ENCODE data around the gene PFKP.

PFKP gene

DNA sequence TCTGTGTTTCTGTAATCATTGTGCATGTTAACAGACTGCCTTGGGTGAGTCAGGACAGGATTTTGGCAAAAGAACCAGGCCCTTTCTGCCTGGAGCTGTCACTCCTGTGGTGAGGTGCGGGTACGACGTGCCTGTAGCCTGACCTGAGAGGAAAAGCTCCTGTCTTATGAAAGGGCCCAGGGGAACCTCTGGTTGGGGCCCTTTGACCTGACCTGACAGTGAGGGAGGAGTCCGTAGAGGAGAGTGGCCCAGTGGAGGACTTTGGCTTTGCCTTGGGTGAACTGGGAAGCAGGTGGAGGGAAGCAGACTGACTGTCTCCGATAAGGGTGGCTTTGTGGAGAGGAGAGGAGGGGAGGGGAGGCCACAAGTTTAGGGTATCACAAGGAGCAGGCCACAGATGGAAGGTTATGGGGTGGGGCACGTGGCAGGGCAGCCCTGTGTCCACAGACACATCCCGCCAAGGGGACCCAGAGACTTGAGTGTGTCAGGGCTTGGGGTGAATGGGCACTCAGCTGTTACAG is 6.9 kb downstream of the PFKP start:
- TF ChIP-seq, protein P1, sequence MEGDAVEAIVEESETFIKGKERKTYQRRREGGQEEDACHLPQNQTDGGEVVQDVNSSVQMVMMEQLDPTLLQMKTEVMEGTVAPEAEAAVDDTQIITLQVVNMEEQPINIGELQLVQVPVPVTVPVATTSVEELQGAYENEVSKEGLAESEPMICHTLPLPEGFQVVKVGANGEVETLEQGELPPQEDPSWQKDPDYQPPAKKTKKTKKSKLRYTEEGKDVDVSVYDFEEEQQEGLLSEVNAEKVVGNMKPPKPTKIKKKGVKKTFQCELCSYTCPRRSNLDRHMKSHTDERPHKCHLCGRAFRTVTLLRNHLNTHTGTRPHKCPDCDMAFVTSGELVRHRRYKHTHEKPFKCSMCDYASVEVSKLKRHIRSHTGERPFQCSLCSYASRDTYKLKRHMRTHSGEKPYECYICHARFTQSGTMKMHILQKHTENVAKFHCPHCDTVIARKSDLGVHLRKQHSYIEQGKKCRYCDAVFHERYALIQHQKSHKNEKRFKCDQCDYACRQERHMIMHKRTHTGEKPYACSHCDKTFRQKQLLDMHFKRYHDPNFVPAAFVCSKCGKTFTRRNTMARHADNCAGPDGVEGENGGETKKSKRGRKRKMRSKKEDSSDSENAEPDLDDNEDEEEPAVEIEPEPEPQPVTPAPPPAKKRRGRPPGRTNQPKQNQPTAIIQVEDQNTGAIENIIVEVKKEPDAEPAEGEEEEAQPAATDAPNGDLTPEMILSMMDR (IDR thresholded peaks at IDR 0.05; ENCODE audit: insufficient read depth, low read length) = no peak
- TF ChIP-seq, protein P2, sequence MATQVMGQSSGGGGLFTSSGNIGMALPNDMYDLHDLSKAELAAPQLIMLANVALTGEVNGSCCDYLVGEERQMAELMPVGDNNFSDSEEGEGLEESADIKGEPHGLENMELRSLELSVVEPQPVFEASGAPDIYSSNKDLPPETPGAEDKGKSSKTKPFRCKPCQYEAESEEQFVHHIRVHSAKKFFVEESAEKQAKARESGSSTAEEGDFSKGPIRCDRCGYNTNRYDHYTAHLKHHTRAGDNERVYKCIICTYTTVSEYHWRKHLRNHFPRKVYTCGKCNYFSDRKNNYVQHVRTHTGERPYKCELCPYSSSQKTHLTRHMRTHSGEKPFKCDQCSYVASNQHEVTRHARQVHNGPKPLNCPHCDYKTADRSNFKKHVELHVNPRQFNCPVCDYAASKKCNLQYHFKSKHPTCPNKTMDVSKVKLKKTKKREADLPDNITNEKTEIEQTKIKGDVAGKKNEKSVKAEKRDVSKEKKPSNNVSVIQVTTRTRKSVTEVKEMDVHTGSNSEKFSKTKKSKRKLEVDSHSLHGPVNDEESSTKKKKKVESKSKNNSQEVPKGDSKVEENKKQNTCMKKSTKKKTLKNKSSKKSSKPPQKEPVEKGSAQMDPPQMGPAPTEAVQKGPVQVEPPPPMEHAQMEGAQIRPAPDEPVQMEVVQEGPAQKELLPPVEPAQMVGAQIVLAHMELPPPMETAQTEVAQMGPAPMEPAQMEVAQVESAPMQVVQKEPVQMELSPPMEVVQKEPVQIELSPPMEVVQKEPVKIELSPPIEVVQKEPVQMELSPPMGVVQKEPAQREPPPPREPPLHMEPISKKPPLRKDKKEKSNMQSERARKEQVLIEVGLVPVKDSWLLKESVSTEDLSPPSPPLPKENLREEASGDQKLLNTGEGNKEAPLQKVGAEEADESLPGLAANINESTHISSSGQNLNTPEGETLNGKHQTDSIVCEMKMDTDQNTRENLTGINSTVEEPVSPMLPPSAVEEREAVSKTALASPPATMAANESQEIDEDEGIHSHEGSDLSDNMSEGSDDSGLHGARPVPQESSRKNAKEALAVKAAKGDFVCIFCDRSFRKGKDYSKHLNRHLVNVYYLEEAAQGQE (IDR thresholded peaks at IDR 0.05; ENCODE audit: insufficient replicate concordance, low read depth) = no peak
- TF ChIP-seq GABPA (IDR thresholded peaks at IDR 0.05; ENCODE audit: low read depth) (no peak), POLR2AphosphoS5 (IDR thresholded peaks at IDR 0.05; ENCODE audit: low read depth) (no peak), SPI1 (IDR thresholded peaks at IDR 0.05; ENCODE audit: borderline replicate concordance, low read depth) (no peak)
- no peak for DNase-seq (ENCODE audit: low read depth in 1 of 2, low spot score in 1 of 2)
- no peaks in the 10 kb centered on the region for H3K27me3 ChIP-seq (ENCODE audit: insufficient read depth, poor library complexity, severe bottlenecking)

DNA sequence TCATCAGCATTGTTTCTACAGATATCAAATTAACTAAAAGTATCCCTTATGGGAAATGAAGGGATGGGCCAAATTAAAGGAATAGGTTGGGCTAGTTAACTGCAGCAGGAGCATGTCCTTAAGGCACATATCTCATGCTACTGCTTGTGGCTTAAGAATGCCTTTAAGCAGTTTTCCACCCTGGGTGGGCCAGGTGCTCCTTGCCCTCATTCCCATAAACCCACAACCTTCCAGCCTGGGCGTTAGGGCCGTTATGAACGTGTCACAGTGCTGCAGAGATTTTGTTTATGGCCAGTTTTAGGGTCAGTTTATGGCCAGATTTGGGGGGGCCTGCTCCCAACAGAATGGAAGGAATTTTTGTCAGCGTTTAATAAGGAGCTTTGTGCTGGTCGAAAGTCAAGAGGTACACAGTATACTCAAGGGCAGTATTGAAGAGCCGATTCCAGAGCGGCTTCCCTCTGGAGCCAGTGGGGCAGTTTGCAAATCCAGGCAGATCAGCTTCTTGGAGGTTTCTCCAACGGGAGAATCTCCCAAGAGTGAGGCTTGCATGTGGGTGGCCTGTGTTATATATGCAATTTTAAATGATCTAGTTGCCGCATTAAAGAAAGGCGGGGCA is 7.7 kb downstream of the PFKP start:
- H3K27me3 ChIP-seq (ENCODE audit: insufficient read depth, poor library complexity, severe bottlenecking) = no peaks in the 10 kb centered on the region
- no peak for TF ChIP-seq GABPA (IDR thresholded peaks at IDR 0.05; ENCODE audit: low read depth)
- TF ChIP-seq, protein P1 (IDR thresholded peaks at IDR 0.05; ENCODE audit: insufficient read depth, low read length) = no peak
- no peak for TF ChIP-seq SPI1 (IDR thresholded peaks at IDR 0.05; ENCODE audit: borderline replicate concordance, low read depth)
- TF ChIP-seq POLR2AphosphoS5 (IDR thresholded peaks at IDR 0.05; ENCODE audit: low read depth) = no peak
- TF ChIP-seq, protein P2 (IDR thresholded peaks at IDR 0.05; ENCODE audit: insufficient replicate concordance, low read depth) = no peak
- no peak overlapping the region for H3K4me3 ChIP-seq (replicated peaks; ENCODE audit: insufficient read depth, low read length)
- H3K27ac ChIP-seq (replicated peaks) = no peak overlapping the region
- no peak for DNase-seq (ENCODE audit: low read depth in 1 of 2, low spot score in 1 of 2)

More for the DNA sequence above, 6.9 kb downstream of the PFKP start:
- no peak overlapping the region for H3K4me3 ChIP-seq (replicated peaks; ENCODE audit: insufficient read depth, low read length)
- H3K27ac ChIP-seq (replicated peaks) = no peak overlapping the region

DNA sequence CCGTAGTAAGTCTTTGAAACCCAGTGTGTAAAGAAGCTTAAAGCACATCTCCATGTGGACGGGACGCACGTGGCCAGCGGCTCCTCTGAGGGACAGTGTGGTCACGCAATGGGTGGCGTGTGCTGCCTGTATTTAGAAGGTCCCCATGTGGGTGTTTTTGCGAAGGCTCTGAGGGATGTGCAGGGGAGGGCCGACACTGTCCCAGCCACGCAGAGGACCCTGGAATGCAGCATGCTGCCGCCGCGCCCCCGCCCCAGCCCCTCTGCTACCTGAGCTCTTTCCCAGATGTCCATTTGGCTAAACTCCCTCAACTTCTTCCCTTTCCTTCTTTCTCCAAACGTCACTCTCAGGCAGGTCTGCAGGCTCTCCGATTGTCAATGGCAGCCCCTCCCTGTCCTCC is 8.8 kb downstream of the PFKP start:
- no peak overlapping the region for H3K4me3 ChIP-seq (replicated peaks; ENCODE audit: insufficient read depth, low read length)
- no peak for DNase-seq (ENCODE audit: low read depth in 1 of 2, low spot score in 1 of 2)

More for the DNA sequence above, 8.8 kb downstream of the PFKP start:
- no peaks in the 10 kb centered on the region for H3K27me3 ChIP-seq (ENCODE audit: insufficient read depth, poor library complexity, severe bottlenecking)
- no peak for TF ChIP-seq SPI1 (IDR thresholded peaks at IDR 0.05; ENCODE audit: borderline replicate concordance, low read depth)
- TF ChIP-seq GABPA (IDR thresholded peaks at IDR 0.05; ENCODE audit: low read depth) = no peak
- TF ChIP-seq, protein P2 (IDR thresholded peaks at IDR 0.05; ENCODE audit: insufficient replicate concordance, low read depth) = no peak
- TF ChIP-seq POLR2AphosphoS5 (IDR thresholded peaks at IDR 0.05; ENCODE audit: low read depth) = no peak
- TF ChIP-seq, protein P1 (IDR thresholded peaks at IDR 0.05; ENCODE audit: insufficient read depth, low read length) = no peak
- no peak overlapping the region for H3K27ac ChIP-seq (replicated peaks)

All from HL-60 (cell line).